GM18507 (cell line): ENCODE results near the gene CD300C.
"Not testable (repeated sequence)": the region's sequence is repeated elsewhere in the genome, so short reads cannot be mapped to it uniquely, and the experiment has no call there.

Source experiments
- DNase-seq: peaks from one replicate; pipeline ENCODE4 v3.0.0; 2011; ENCODE audit warnings: low read depth; ENCODE audit not compliant: insufficient read length; ENCODE audit errors: extremely low spot score
- FAIRE-seq: peaks from 2 replicates; lab custom pipeline; 2011; peaks lifted over from hg19 to GRCh38; lab: Jason Lieb, UNC

The CD300C gene

GRCh38 chr17:74545843-74546230 lies at the start of gene CD300C:
CD300C (minus strand) TSS chr17:74546115; CDS start chr17:74545782, 333 bp downstream.
- FAIRE-seq (no peak), DNase-seq (no peak)

- FAIRE-seq (no peak), DNase-seq (no peak)
Measured at GRCh38 chr17:74595037-74595750, 49.3 kb upstream of the CD300C start.

- no peak for FAIRE-seq
- no peak for DNase-seq
Measured at GRCh38 chr17:74592087-74592990, 46.4 kb upstream of the CD300C start, which contains the start of gene CD300LD. CD300LD (minus strand) TSS chr17:74592283; CDS start chr17:74592202, 81 bp downstream.

GRCh38 chr17:74591503-74591902 lies 45.6 kb upstream of the CD300C start:
- DNase-seq (no peak), FAIRE-seq (no peak)

GRCh38 chr17:74585711-74586110 lies 39.8 kb upstream of the CD300C start:
- DNase-seq (no peak), FAIRE-seq (no peak)

DNA sequence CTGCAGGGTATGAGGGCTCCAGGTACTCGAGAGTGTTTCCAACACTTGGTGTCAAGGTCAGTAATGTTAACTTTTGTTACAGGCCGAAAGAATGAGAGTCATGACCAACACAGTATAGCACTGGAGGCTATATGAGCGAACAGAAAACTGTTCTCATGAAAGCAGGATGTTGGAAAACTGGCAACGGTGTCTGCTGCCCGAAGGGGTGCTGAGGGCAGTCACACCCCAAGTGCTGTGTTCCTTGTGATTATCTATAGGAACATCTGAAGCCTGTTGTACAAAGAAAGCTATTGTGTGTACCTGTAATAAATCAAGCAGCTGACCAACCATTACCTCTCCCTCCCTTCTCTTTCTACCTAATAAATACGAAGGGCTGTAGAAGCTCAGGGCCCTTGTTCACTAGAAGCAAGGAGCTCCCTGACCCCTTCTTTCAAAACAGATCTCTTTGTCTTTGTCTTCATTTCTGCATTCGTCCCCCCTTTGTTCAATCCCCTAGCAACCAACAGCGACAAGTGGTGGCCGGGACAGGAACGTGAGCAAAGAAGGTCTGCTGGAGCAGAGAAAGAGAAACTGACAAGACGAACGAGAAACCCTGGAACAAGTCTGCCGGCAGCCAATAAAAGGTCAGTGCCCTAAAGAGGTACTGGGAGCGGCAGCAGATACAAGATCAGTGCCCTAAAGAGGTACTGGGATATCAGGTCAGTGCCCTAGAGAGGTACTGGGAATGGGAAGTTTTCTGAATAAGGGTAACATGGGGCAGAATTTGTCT lies 38.6 kb upstream of the CD300C start:
- no peak for FAIRE-seq
- no peak for DNase-seq

DNA sequence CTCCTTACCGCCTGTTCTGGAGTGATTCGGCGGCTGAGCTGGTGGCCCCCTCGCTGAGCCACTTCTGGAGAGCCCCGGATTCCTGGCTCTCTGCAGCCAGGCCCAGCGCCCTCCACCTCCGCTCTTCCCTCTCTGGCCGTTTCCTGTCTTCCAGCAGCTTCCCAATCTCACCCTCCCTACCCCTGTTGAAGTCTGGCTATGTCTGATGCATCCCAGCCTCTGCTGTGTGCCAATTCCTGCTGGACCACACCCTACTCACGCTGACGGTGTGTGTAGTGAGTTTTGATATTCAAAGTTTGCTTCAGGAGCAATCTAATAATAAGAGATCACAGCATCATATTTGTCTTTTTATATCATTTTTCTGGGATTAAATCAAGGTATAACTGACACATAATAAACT lies 36.7 kb upstream of the CD300C start:
- no peak for DNase-seq
- FAIRE-seq = no peak

GRCh38 chr17:74579900-74580299 lies 34.0 kb upstream of the CD300C start:
- FAIRE-seq (no peak), DNase-seq (no peak)

GRCh38 chr17:74578979-74579378 lies 33.1 kb upstream of the CD300C start:
- FAIRE-seq (no peak), DNase-seq (no peak)

DNA sequence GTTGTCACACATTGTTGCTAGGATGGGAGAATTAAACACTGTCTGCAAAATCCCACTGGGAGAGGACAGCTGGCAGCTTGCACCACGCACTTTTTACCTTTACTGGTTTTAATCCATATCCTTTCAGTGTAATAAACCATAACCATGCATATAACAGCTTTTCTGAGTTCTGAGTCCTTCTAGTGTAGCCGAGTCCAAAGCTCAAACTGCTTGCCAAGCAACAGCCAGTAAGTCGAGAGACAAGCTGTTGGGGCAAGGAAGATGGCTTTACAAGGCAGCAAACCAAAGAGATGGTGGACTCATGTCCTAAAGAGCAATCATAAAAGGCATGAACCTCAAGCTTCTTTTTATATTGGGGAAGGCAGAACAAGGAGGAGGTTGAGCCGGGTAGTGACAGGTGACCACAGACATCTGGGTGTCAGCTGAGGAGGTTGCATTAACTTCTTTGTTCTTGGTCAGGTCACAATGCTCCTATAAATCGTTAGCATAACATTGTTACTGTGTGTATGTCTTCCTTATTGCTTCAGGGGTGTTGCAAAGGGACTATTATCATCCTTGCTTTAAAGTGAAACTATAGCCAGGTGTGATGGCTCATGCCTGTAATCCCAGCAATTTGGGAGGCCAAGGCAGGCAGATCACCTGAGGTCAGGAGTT lies 28.7 kb upstream of the CD300C start:
- no peak for FAIRE-seq
- DNase-seq = no peak

- DNase-seq, FAIRE-seq: not testable (repeated sequence)
Measured at GRCh38 chr17:74573635-74574034, 27.7 kb upstream of the CD300C start.

GRCh38 chr17:74573169-74573568 lies 27.3 kb upstream of the CD300C start:
- DNase-seq (no peak), FAIRE-seq (no peak)

GRCh38 chr17:74571621-74572270 lies 25.8 kb upstream of the CD300C start:
- DNase-seq = no peak

DNA sequence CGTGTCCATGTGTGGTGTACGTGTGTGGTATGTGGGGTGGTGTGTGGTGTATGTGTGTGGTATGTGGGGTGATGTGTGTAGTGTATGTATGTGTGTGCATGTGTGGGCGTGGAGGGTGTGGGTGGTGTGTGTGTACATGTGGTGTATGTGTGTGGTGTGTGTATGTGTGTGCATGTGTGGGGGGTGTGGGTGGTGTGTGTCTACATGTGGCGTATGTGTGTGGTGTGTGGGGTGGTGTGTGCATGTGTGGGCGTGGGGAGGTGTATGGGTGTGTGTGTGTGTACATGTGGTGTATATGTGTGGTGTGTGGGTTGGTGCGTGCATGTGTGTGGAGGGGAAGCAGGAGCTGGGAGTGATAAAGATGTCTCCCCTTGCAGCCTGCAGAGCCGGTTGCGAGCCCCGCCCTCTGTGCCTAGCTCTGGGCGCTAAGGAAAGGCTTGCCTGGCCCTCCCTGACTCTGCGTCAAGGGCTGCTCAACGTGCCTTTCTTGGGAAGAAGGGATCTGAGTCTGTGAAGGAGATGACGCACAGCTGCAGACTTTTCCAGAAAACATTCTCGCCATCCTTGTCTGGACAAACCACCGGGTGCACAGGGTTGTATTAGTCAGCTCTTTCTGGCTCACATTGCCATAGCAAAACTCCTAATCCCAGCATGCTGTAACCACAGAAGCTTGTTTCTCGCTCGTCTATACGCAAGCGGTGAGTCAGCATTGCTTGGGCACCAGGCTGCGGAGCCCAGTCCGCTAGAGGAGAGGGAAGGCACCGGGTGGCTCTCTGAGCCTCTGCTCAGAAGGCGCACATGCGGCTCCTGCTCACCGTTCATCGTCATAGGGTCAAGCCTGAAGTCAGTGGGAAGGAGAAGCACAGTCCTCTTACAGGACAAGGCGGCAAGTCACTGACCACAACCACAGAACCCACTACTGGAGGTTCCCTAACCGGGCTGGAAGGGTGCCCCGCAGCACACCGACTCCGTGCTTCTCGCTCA lies 23.4 kb upstream of the CD300C start:
- DNase-seq = no peak
- FAIRE-seq = no peak

More at GRCh38 chr17:74571621-74572270, 25.8 kb upstream of the CD300C start:
- FAIRE-seq = no peak

DNA sequence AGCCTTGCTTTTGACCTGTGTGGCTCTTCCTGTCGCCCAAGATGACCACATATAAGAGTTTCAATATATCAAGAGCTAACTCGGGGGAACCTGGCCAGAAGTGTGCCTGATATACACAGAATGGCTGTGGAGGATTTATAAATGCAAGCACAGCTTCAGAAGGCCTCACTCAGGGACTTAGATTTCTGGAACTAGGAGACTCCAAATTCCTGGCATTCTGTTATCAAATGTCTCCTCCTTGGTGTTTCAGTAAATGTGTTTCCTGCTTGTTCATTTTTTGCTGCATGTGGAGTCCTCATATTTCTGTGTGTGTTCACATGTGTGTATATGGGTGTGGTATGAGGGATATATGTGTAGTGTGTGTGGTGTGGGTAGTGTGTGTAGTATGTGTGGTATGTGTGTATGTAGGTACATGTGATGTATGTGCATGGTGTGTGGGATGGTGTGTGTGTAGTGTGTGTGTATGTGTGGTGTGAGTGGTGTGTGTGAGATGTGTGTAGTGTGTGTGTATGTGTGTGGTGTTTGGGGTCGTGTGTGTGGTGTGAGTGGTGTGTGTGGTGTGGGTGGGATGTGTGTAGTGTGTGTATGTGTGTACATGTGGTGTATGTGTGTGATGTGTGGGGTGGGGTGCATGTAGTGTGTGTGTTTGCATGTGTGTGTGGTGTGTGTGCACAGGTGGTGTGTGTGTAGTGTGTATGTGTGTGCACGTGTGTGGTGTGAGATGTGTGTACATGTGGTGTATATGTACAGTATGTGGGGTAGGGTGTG lies 22.4 kb upstream of the CD300C start:
- FAIRE-seq = peak; percentile 45
- DNase-seq = no peak

GRCh38 chr17:74567397-74567796 lies 21.5 kb upstream of the CD300C start, which contains the start of gene CD300H:
CD300H (minus strand) TSS chr17:74567509.
- no peak for FAIRE-seq

GRCh38 chr17:74566132-74566753 lies 20.3 kb upstream of the CD300C start:
- no peak for DNase-seq
- peak; percentile 74 for FAIRE-seq

More at GRCh38 chr17:74567397-74567796, 21.5 kb upstream of the CD300C start, which contains the start of gene CD300H:
- no peak for DNase-seq
